ENCODE results near the gene IFT74.

- TF ChIP-seq, protein P1, sequence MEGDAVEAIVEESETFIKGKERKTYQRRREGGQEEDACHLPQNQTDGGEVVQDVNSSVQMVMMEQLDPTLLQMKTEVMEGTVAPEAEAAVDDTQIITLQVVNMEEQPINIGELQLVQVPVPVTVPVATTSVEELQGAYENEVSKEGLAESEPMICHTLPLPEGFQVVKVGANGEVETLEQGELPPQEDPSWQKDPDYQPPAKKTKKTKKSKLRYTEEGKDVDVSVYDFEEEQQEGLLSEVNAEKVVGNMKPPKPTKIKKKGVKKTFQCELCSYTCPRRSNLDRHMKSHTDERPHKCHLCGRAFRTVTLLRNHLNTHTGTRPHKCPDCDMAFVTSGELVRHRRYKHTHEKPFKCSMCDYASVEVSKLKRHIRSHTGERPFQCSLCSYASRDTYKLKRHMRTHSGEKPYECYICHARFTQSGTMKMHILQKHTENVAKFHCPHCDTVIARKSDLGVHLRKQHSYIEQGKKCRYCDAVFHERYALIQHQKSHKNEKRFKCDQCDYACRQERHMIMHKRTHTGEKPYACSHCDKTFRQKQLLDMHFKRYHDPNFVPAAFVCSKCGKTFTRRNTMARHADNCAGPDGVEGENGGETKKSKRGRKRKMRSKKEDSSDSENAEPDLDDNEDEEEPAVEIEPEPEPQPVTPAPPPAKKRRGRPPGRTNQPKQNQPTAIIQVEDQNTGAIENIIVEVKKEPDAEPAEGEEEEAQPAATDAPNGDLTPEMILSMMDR (IDR thresholded peaks at IDR 0.05) = no peak
- TF ChIP-seq, protein P2, sequence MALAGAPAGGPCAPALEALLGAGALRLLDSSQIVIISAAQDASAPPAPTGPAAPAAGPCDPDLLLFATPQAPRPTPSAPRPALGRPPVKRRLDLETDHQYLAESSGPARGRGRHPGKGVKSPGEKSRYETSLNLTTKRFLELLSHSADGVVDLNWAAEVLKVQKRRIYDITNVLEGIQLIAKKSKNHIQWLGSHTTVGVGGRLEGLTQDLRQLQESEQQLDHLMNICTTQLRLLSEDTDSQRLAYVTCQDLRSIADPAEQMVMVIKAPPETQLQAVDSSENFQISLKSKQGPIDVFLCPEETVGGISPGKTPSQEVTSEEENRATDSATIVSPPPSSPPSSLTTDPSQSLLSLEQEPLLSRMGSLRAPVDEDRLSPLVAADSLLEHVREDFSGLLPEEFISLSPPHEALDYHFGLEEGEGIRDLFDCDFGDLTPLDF (CRISPR knock-in tag; IDR thresholded peaks at IDR 0.05) = no peak
- TF ChIP-seq RORB (CRISPR knock-in tag; IDR thresholded peaks at IDR 0.05) = no peak
- TF ChIP-seq ATF2 (CRISPR knock-in tag; IDR thresholded peaks at IDR 0.05; ENCODE audit: borderline replicate concordance, low read depth) = no peak
- no peak for TF ChIP-seq TP53 (CRISPR knock-in tag; IDR thresholded peaks at IDR 0.05)
- TF ChIP-seq RELA (CRISPR knock-in tag; IDR thresholded peaks at IDR 0.05; ENCODE audit: borderline replicate concordance) = no peak
- no peak for TF ChIP-seq CREB1 (CRISPR knock-in tag; IDR thresholded peaks at IDR 0.05)
- no peak for TF ChIP-seq IRF1 (CRISPR knock-in tag; IDR thresholded peaks at IDR 0.05)
These were observed 63.4 kb downstream of the IFT74 start for GRCh38 chr9:27019589-27019988.

Data from WTC11 (cell line).